HUES64 (cell line): Measurements from ENCODE around the gene ZNF595.
A peak's percentile ranks its signal among the peaks of the same experiment; 100 is the strongest.
"Not testable (repeated sequence)": the region's sequence is repeated elsewhere in the genome, so short reads cannot be mapped to it uniquely, and the experiment has no call there.

Experiments
- H3K27ac ChIP-seq: 2 replicates; pipeline ENCODE4 v1.7.0; 2013; ENCODE audit warnings: low read depth, low read length, inconsistent platforms
- H3K27me3 ChIP-seq: 2 replicates; pipeline ENCODE4 v1.6.1; 2013; ENCODE audit warnings: mild to moderate bottlenecking, low read length; ENCODE audit not compliant: insufficient read depth
- H3K36me3 ChIP-seq: 2 replicates; pipeline ENCODE4 v1.6.1; 2013; ENCODE audit warnings: mild to moderate bottlenecking, low read length; ENCODE audit not compliant: insufficient read depth
- H3K4me1 ChIP-seq: 2 replicates; pipeline ENCODE4 v1.6.1; 2013; ENCODE audit warnings: mild to moderate bottlenecking, low read length, moderate library complexity; ENCODE audit not compliant: insufficient read depth
- H3K4me3 ChIP-seq: 2 replicates; pipeline ENCODE4 v1.5.1; 2013; ENCODE audit warnings: mild to moderate bottlenecking, low read length, moderate library complexity
- H3K9ac ChIP-seq: 2 replicates; pipeline ENCODE4 v1.6.1; 2013; ENCODE audit warnings: mild to moderate bottlenecking, low read depth, low read length
- H3K9me3 ChIP-seq: 2 replicates; pipeline ENCODE4 v1.6.1; 2013; ENCODE audit warnings: low read depth, low read length; ENCODE audit not compliant: insufficient read depth
- WGBS: fragments of 150-250, 120-280 bp; methylation state at CpG from one replicate; pipeline ENCODE4 v1.1.7; 2013; ENCODE audit warnings: missing lambda C conversion rate; 5-methylcytosine and 5-hydroxymethylcytosine counted together

ZNF595 gene

DNA sequence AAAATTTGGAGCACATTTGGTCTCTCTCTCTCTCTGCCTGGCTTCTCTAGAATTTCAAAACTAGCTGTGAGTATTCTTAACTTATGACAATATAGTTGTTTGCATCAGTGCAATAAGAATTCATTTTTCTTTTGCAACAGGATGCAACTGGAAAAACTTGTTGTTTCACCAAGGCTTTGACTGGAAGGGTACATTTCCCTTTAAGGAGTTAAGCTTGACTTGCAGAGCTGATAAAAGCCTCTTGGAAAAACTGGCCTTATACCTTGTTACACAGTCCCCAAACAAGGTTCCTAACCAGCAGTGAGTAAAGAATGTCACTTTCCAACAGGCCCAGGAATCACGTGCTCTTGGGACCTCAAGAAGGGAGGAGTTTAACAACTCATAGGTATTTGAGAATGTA is 45.3 kb downstream of the ZNF595 start:
- Histone ChIP-seq H3K27ac (no peak overlapping the region), H3K36me3 (no peaks in the 10 kb centered on the region), H3K9ac (no peak overlapping the region), H3K4me1 (no peaks in the 10 kb centered on the region), H3K4me3 (no peak overlapping the region), H3K27me3 (no peaks in the 10 kb centered on the region), H3K9me3 (peaks cover 77% of the 10 kb centered on the region)
- 74% methylated on average over 1 of the region's 1 CpG for WGBS

GRCh38 chr4:99863-100262 is 46.7 kb downstream of the ZNF595 start:
- Histone ChIP-seq H3K27me3 (peaks cover 4% of the 10 kb centered on the region), H3K4me1 (no peaks in the 10 kb centered on the region), H3K36me3 (no peaks in the 10 kb centered on the region), H3K27ac (no peak overlapping the region), H3K9ac (no peak overlapping the region), H3K9me3 (peaks cover 69% of the 10 kb centered on the region), H3K4me3 (no peak overlapping the region)
- 78% methylated on average over 5 of the region's 5 CpGs for WGBS

DNA sequence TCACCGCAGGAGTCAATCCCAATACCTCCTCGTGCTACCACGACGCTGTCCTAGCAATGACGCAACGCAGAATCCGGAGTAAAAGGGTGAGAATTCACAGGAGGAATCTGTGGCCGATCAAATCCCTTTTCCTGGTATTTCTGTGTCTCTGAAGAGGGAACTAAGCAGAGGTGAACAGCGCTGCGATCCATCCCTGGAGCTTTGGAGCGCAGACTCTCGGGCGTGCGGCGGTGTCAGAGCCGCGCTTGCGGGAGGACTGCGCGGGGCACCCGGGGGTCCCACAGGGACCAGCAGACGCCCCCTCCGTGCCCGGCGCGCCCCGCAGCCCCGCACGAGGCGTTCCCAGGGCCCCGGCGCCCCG is 53.9 kb downstream of the ZNF595 start:
- H3K27ac ChIP-seq, result no peak overlapping the region
- peaks cover 31% of the 10 kb centered on the region for H3K9me3 ChIP-seq
- 95% methylated on average over 33 of the region's 33 CpGs for WGBS
- peak overlapping the region; percentile 42 for H3K4me3 ChIP-seq
- peaks cover 71% of the 10 kb centered on the region for H3K27me3 ChIP-seq
- no peak overlapping the region for H3K9ac ChIP-seq
- no peaks in the 10 kb centered on the region for H3K36me3 ChIP-seq
- H3K4me1 ChIP-seq, result no peaks in the 10 kb centered on the region

- 89% methylated on average over 91 of the region's 91 CpGs for WGBS
- peaks cover 71% of the 10 kb centered on the region for H3K27me3 ChIP-seq
- peak overlapping the region; percentile 42 for H3K4me3 ChIP-seq
These were observed 54.6 kb downstream of the ZNF595 start for GRCh38 chr4:107444-108429.

DNA sequence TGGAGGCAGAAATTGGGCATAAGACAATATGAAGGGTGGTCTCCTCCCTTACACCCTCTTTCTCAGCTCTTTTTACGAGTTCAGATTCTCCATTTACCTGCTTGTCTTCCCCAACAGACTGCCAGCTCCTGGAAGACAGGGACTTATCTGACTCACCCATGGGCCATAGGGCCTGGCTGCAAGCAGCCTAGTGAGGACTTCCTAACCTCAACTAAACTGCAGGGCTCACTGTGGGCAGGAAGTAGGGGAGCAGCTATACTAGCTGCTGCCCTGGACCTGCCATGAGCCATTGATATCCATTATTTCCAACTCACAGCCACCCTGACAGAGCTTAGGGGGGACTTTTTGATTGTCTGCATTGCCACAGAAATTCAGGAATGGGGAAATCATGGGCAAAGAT is 59.6 kb downstream of the ZNF595 start:
- Histone ChIP-seq H3K4me1 (no peaks in the 10 kb centered on the region), H3K9me3 (peaks cover 3% of the 10 kb centered on the region; the same call in 1 of the 2 replicates), H3K4me3 (no peak overlapping the region), H3K36me3 (no peaks in the 10 kb centered on the region), H3K9ac (no peak overlapping the region), H3K27me3 (peaks cover 39% of the 10 kb centered on the region), H3K27ac (no peak overlapping the region)
- 79% methylated on average over 1 of the region's 1 CpG for WGBS

More at GRCh38 chr4:107444-108429, 54.6 kb downstream of the ZNF595 start:
- H3K9ac ChIP-seq, result no peak overlapping the region; the same call in 1 of the 2 replicates
- no peaks in the 10 kb centered on the region for H3K4me1 ChIP-seq
- no peaks in the 10 kb centered on the region for H3K36me3 ChIP-seq
- no peak overlapping the region for H3K27ac ChIP-seq
- H3K9me3 ChIP-seq, result peaks cover 25% of the 10 kb centered on the region

GRCh38 chr4:113732-114131 is 60.6 kb downstream of the ZNF595 start:
- 94% methylated on average over 2 of the region's 2 CpGs for WGBS
- H3K4me1 ChIP-seq, result no peaks in the 10 kb centered on the region
- H3K27ac ChIP-seq, result no peak overlapping the region
- peaks cover 8% of the 10 kb centered on the region; the same call in 1 of the 2 replicates for H3K9me3 ChIP-seq
- H3K4me3 ChIP-seq, result no peak overlapping the region
- no peaks in the 10 kb centered on the region for H3K36me3 ChIP-seq
- no peak overlapping the region for H3K9ac ChIP-seq
- H3K27me3 ChIP-seq, result peaks cover 30% of the 10 kb centered on the region

DNA sequence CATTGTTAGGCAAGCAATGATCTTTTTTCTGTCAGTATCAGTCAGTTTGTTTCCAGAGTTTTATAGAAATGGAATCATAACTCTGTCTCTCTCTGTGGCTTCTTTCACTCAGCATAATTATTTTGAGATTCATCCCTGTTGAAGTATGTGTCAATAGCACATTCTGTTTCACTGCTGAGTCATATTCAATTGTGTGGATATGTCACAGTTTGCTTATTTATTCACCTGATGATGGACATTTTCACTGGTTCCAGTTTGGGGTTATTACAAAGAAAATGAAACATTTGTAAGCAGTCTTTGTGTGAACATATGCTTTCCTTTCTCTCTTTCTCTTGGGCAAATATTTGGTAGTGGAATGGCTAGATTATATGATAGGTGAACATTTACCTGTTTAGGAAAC is 61.0 kb downstream of the ZNF595 start:
- Histone ChIP-seq H3K4me3 (no peak overlapping the region), H3K9ac (no peak overlapping the region), H3K27me3 (peaks cover 26% of the 10 kb centered on the region), H3K4me1 (no peaks in the 10 kb centered on the region), H3K9me3 (peaks cover 8% of the 10 kb centered on the region; the same call in 1 of the 2 replicates), H3K27ac (no peak overlapping the region), H3K36me3 (no peaks in the 10 kb centered on the region)

GRCh38 chr4:116499-116898 is 63.4 kb downstream of the ZNF595 start:
- H3K9ac ChIP-seq, result no peak overlapping the region
- peaks cover 12% of the 10 kb centered on the region; the same call in 1 of the 2 replicates for H3K9me3 ChIP-seq
- 100% methylated on average over 1 of the region's 1 CpG for whole genome bisulfite sequencing
- H3K4me3 ChIP-seq, result no peak overlapping the region
- H3K36me3 ChIP-seq, result no peaks in the 10 kb centered on the region
- no peaks in the 10 kb centered on the region for H3K4me1 ChIP-seq
- peaks cover 3% of the 10 kb centered on the region; the same call in 1 of the 2 replicates for H3K27me3 ChIP-seq
- no peak overlapping the region for H3K27ac ChIP-seq

DNA sequence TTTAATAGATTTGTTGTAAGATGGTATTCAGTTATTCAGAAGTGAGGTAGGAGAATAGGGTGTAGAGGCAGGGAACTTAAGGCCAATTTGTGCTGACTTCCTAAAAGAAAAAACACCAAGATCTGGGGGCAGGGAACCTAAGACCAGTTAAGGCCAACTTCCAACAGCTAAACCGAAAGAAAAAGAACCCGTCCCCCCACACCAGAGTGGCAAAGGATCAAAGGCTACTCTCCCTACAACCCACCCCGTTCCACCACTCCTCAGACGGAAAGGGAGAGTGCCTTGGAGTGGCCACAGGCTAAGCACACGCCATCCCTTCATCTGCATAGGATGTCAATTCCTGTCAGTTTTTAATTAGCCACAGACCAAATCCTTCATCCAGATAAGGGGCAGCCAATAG is 67.5 kb downstream of the ZNF595 start:
- Histone ChIP-seq H3K27me3 (no peaks in the 10 kb centered on the region), H3K4me3 (no peak overlapping the region), H3K27ac (no peak overlapping the region), H3K9ac (no peak overlapping the region), H3K36me3 (no peaks in the 10 kb centered on the region), H3K9me3 (peaks cover 12% of the 10 kb centered on the region; the same call in 1 of the 2 replicates), H3K4me1 (peaks cover under 1% of the 10 kb centered on the region; the same call in 1 of the 2 replicates)
- 80% methylated on average over 5 of the region's 5 CpGs for whole genome bisulfite sequencing

DNA sequence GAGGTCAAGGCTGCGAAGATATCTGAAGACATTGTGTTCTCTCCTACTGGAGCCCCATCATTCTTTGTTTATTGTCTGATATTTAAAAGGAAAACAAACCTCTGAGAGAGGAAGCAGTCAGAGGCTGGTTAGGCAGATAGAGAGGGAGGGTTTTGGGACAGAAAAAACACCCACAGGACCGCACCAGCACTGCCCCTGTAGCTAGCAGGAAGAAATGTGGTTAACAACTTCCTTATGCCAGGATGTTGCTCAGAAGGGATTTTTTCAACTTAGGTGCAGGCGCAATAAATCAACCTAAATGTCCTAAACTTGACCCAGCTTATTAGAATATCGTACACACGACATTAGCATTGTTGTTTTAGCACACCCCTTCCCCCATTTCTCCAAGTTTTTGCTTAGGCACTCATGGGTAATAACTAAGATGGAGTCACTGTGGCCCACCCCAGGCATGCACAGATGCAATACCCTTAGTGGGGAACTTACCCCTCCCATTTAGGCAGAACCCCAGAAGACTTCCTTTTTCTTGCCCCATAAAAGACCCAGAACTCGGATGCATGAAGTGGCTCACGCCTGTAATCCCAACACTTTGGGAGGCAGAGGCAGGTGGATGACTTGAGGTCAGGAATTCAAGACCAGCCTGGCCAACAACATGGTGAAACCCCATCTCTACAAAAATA is 68.4 kb downstream of the ZNF595 start:
- H3K4me1 ChIP-seq, result peaks cover 9% of the 10 kb centered on the region
- peaks cover 8% of the 10 kb centered on the region for H3K36me3 ChIP-seq
- H3K27ac ChIP-seq, result no peak overlapping the region
- H3K27me3 ChIP-seq, result no peaks in the 10 kb centered on the region
- peaks cover 10% of the 10 kb centered on the region; the same call in 1 of the 2 replicates for H3K9me3 ChIP-seq
- WGBS, result 88% methylated on average over 7 of the region's 7 CpGs
- no peak overlapping the region for H3K4me3 ChIP-seq
- no peak overlapping the region for H3K9ac ChIP-seq

GRCh38 chr4:123922-124274 is 70.8 kb downstream of the ZNF595 start:
- WGBS, result 44% methylated on average over 10 of the region's 10 CpGs

More at GRCh38 chr4:123922-124274, 70.8 kb downstream of the ZNF595 start:
- H3K9me3 ChIP-seq, H3K27me3 ChIP-seq, H3K4me1 ChIP-seq, H3K27ac ChIP-seq: not testable (repeated sequence)
- peak overlapping the region; percentile 92 for H3K4me3 ChIP-seq
- 0 out of 2 replicates have a peak overlapping the region, but pooled peaks have one; percentile 14 for H3K9ac ChIP-seq
- H3K36me3 ChIP-seq, result peaks cover 32% of the 10 kb centered on the region
